Left lung (tissue), 10 donors: ENCODE results near the gene CAB39. TPM values are rescaled to one million over a fixed set of nuclear protein-coding genes. Genes with fewer than 3 reads are reported as not detected.

Experiments
- ATAC-seq: fragments of 200-7000 bp; cut with Tn5 transposase; one replicate; pipeline ENCODE4 v1.9.1; 2020; ENCODE audit warnings: moderate library complexity
- DNase-seq, 4 donors: peaks; one replicate each; pipeline ENCODE4 v3.0.0-alpha.2; 2013 to 2020
- H3K27ac ChIP-seq, 2 donors: fragments of 200-600 bp; sonication (generic) in 1 of 2; one replicate each; pipeline versions ENCODE4 v1.5.0 to v1.8.0; 2020 to 2021
- H3K27me3 ChIP-seq, 2 donors: fragments of 200-600 bp; sonication (generic) in 1 of 2; one replicate each; pipeline versions ENCODE4 v1.5.0 to v1.8.0; 2020 to 2021
- H3K36me3 ChIP-seq, 2 donors: fragments of 200-600 bp; sonication (generic) in 1 of 2; one replicate each; pipeline versions ENCODE4 v1.5.0 to v1.8.0; 2020 to 2021
- H3K4me1 ChIP-seq, 2 donors: fragments of 200-600 bp; one replicate each; pipeline ENCODE4 v1.8.0; 2021
- H3K4me3 ChIP-seq, 2 donors: fragments of 200-600 bp; sonication (generic) in 1 of 2; one replicate each; pipeline versions ENCODE4 v1.5.0 to v1.8.0; 2020 to 2021; ENCODE audit warnings: mild to moderate bottlenecking in 1 of 2
- H3K9me3 ChIP-seq, 2 donors: fragments of 200-600 bp; sonication (generic) in 1 of 2; one replicate each; pipeline versions ENCODE4 v1.5.0 to v1.8.0; 2020 to 2021
- CTCF ChIP-seq, 2 donors: fragments of 200-600 bp; sonication (generic) in 1 of 2; IDR thresholded peaks; one replicate each; pipeline versions ENCODE4 v1.5.0 to v1.8.0; 2021; ENCODE audit warnings: antibody characterized with exemption in 2 of 2
- intact Hi-C, 2 donors: fragments of 100-400 bp; cut with DNase I; formaldehyde crosslinking; loops; one replicate each; pipeline versions ENCODE4 v1.11.2 to v1.14.2; 2022
- polyA plus RNA-seq, 6 donors: library from polyadenylated mRNA; unstranded; fragments of 120-200 nt; gene quantifications; one replicate each; pipeline ENCODE4 v1.2.1, GENCODE V29; 2013; ENCODE audit not compliant: insufficient read length in 6 of 6
- total RNA-seq, 2 donors: library from RNA; stranded (reverse); fragmentation: NEBNext Ultra II Directional; extraction: Animal tissue kit (Norgen Biotek cat#: 25700); gene quantifications; one replicate each; pipeline ENCODE4 v1.2.1, GENCODE V29; 2021
- donor health status: DM: no; HTN: yes; CAD: no.
- donor health status: DM: no; HTN: no; CAD: no.

Gene CAB39
- total and polyA plus RNA-seq, 8 donors: 52.9 to 86.5 (median 63.3) TPM

GRCh38 chr2:230828272-230828961 lies 115.8 kb downstream of the CAB39 start:
- H3K36me3 ChIP-seq: no peaks in the 10 kb centered on the region
- H3K27me3 ChIP-seq: peaks cover 10 to 80% of the 10 kb centered on the region in 2 donors
- H3K4me1 ChIP-seq: peaks cover 11 to 15% of the 10 kb centered on the region in 2 donors
- DNase-seq: peak in 1 of 4 donors; percentile 84
- TF ChIP-seq CTCF (IDR thresholded peaks at IDR 0.05): no peak
- intact Hi-C loops: no loop called here
- H3K27ac ChIP-seq: no peak overlapping the region
- no peaks in the 10 kb centered on the region for H3K9me3 ChIP-seq
- peak; percentile 55 for ATAC-seq
- H3K4me3 ChIP-seq: peak overlapping the region; percentile 21 to 27

- Histone ChIP-seq H3K27me3 (peaks cover 10 to 80% of the 10 kb centered on the region in 2 donors), H3K4me1 (peaks cover 11 to 12% of the 10 kb centered on the region in 2 donors), H3K27ac (no peak overlapping the region), H3K4me3 (no peak overlapping the region), H3K36me3 (no peaks in the 10 kb centered on the region), H3K9me3 (no peaks in the 10 kb centered on the region)
- ATAC-seq (no peak), DNase-seq (peak in 1 of 4 donors; percentile 64)
- intact Hi-C loops: no loop called here
- no peak for TF ChIP-seq CTCF (IDR thresholded peaks at IDR 0.05)
Observed at GRCh38 chr2:230829293-230829692, 116.7 kb downstream of the CAB39 start.

GRCh38 chr2:230829959-230830358 lies 117.3 kb downstream of the CAB39 start:
- Histone ChIP-seq H3K36me3 (no peaks in the 10 kb centered on the region), H3K27me3 (peaks cover 10 to 76% of the 10 kb centered on the region in 2 donors), H3K9me3 (no peaks in the 10 kb centered on the region), H3K4me3 (no peak overlapping the region), H3K27ac (no peak overlapping the region), H3K4me1 (peaks cover 7 to 8% of the 10 kb centered on the region in 2 donors)
- DNase-seq: no peak
- no peak for ATAC-seq
- TF ChIP-seq CTCF (IDR thresholded peaks at IDR 0.05): no peak
- intact Hi-C loops: no loop called here

GRCh38 chr2:230830428-230830827 lies 117.8 kb downstream of the CAB39 start:
- DNase-seq (no peak), ATAC-seq (no peak)
- H3K4me1 ChIP-seq: peaks cover 7 to 8% of the 10 kb centered on the region in 2 donors
- no peak for TF ChIP-seq CTCF (IDR thresholded peaks at IDR 0.05)
- H3K4me3 ChIP-seq: no peak overlapping the region
- intact Hi-C loops: no loop called here
- H3K9me3 ChIP-seq: no peaks in the 10 kb centered on the region
- H3K27me3 ChIP-seq: peaks cover 10 to 72% of the 10 kb centered on the region in 2 donors
- no peaks in the 10 kb centered on the region for H3K36me3 ChIP-seq
- H3K27ac ChIP-seq: no peak overlapping the region

GRCh38 chr2:230840301-230840700 lies 127.7 kb downstream of the CAB39 start:
- TF ChIP-seq CTCF (IDR thresholded peaks at IDR 0.05): no peak
- peaks cover 0 to 7% of the 10 kb centered on the region in 2 donors for H3K9me3 ChIP-seq
- intact Hi-C loops: no loop called here
- H3K36me3 ChIP-seq: no peaks in the 10 kb centered on the region
- DNase-seq (no peak), ATAC-seq (no peak)
- no peak overlapping the region for H3K27ac ChIP-seq
- H3K27me3 ChIP-seq: no peaks in the 10 kb centered on the region
- H3K4me3 ChIP-seq: no peak overlapping the region
- no peaks in the 10 kb centered on the region for H3K4me1 ChIP-seq
